K562 (cell line): ENCODE measurements around the gene C1orf167. TPM values are rescaled to one million over a fixed set of nuclear protein-coding genes. Genes with fewer than 3 reads are reported as not detected.

Source experiments
- MECOM ChIP-seq: fragments of 250-450 bp; sonication (Bioruptor Pico); IDR thresholded peaks from 2 replicates; pipeline ENCODE4 v1.8.0; 2022; ENCODE audit warnings: inconsistent platforms
- PHF8 ChIP-seq: fragments of 200-600 bp; sonication (generic); IDR thresholded peaks from 2 replicates; pipeline ENCODE4 v1.6.1; 2012; ENCODE audit warnings: mixed run types, mild to moderate bottlenecking, inconsistent platforms, low read length, moderate library complexity, borderline replicate concordance
- POLR3G ChIP-seq: IDR thresholded peaks from 2 replicates; pipeline ENCODE4 v1.6.1; 2011; ENCODE audit not compliant: insufficient read length, insufficient replicate concordance; ENCODE audit errors: extremely low read depth
- SP1 ChIP-seq: sonication (generic); formaldehyde crosslinking; IDR thresholded peaks from 2 replicates; pipeline ENCODE4 v1.8.1; 2022; ENCODE audit warnings: mild to moderate bottlenecking, missing genetic modification reagents
- SPI1 ChIP-seq: IDR thresholded peaks from 2 replicates; pipeline ENCODE4 v1.6.1; 2011; ENCODE audit warnings: low read depth, low read length, control low read depth, borderline replicate concordance
- TEAD2 ChIP-seq: fragments of 450-650 bp; IDR thresholded peaks from 2 replicates; pipeline ENCODE4 v1.6.1; 2016; ENCODE audit warnings: missing genetic modification characterization, control low read depth, missing compliant biosample characterization
- ZC3H11A ChIP-seq: IDR thresholded peaks from 2 replicates; pipeline ENCODE4 v1.6.1; 2012; ENCODE audit warnings: low read depth, low read length, improper control_type of control experiment
- ZFPM2 ChIP-seq: fragments of 250-450 bp; sonication (Bioruptor Pico); IDR thresholded peaks from 2 replicates; pipeline ENCODE4 v1.5.1; 2022; ENCODE audit warnings: mild to moderate bottlenecking
- ZNF76 ChIP-seq: fragments of 250-450 bp; sonication (Bioruptor Pico); IDR thresholded peaks from 2 replicates; pipeline ENCODE4 v1.4.0; 2020; ENCODE audit warnings: mild to moderate bottlenecking, moderate library complexity, borderline replicate concordance
- ZNF778 ChIP-seq: fragments of 450-650 bp; formaldehyde crosslinking; IDR thresholded peaks from 2 replicates; pipeline ENCODE4 v1.4.0; 2020; ENCODE audit warnings: mild to moderate bottlenecking, moderate library complexity
- polyA plus RNA-seq, 8 experiments: library from polyadenylated mRNA; depleted of rRNA in 4 of 8; stranded (reverse) in 5 of 8; unstranded in 3 of 8; fragments of >200 nt; fragmentation: Nextera tagmentation in 2 of 8; fragmentation: Illumina TruSeq in 1 of 8; extraction: Ambion mirVana in 2 of 8; extraction: Trizol in 1 of 8; gene quantifications; 2 replicates each; pipeline versions ENCODE4 v1.2.1 to v1.2.3, GENCODE V29; 2011 to 2014; ENCODE audit warnings: inconsistent platforms in 1 of 8, missing spikeins in 1 of 8
- total RNA-seq, 7 experiments: library from RNA; depleted of rRNA in 6 of 7; stranded (reverse); fragments of >200 nt in 6 of 7; fragmentation: Illumina TruSeq in 2 of 7; extraction: Trizol in 2 of 7; gene quantifications; 2 replicates each; pipeline versions ENCODE4 v1.2.1 to v1.2.3, GENCODE V29; 2011 to 2021; ENCODE audit warnings: low replicate concordance in 1 of 7
- TF ChIP-seq, protein P1 (sequence below): sonication (generic); formaldehyde crosslinking; IDR thresholded peaks from 2 replicates; pipeline ENCODE4 v1.8.0; 2023; ENCODE audit warnings: mild to moderate bottlenecking, missing genetic modification reagents
- TF ChIP-seq, protein P2 (sequence below): IDR thresholded peaks from 2 replicates; pipeline ENCODE4 v1.6.1; 2012; ENCODE audit warnings: low read depth, low read length, improper control_type of control experiment, borderline replicate concordance
- TF ChIP-seq, protein P3 (sequence below), 2 experiments: IDR thresholded peaks; 2 replicates each; pipeline ENCODE4 v1.6.1; 2011; ENCODE audit warnings: borderline replicate concordance in 1 of 2, control low read depth in 1 of 2, low read depth in 1 of 2, low read length in 1 of 2, mild to moderate bottlenecking in 1 of 2, mixed read lengths in 1 of 2, moderate library complexity in 1 of 2; ENCODE audit not compliant: insufficient read depth in 1 of 2, insufficient read length in 1 of 2, poor library complexity in 1 of 2, severe bottlenecking in 1 of 2; ENCODE audit errors: extremely low read depth in 1 of 2
- TF ChIP-seq, protein P4 (sequence below): sonication (generic); formaldehyde crosslinking; IDR thresholded peaks from 2 replicates; pipeline ENCODE4 v1.8.0; 2022; ENCODE audit warnings: mild to moderate bottlenecking, missing genetic modification reagents, borderline replicate concordance
- TF ChIP-seq, protein P5 (sequence below), 3 experiments: fragments of 200-800 bp in 1 of 3; fragments of 250-450 bp in 1 of 3; fragments of 450-650 bp in 1 of 3; sonication (Bioruptor Pico) in 1 of 3; sonication (Bioruptor generic) in 1 of 3; formaldehyde crosslinking in 1 of 3; IDR thresholded peaks; 2 replicates each; pipeline versions ENCODE4 v1.6.1 to v1.8.0; 2016 to 2022; ENCODE audit warnings: mild to moderate bottlenecking in 2 of 3, missing genetic modification characterization in 2 of 3, missing compliant biosample characterization in 1 of 3, moderate library complexity in 1 of 3

Gene C1orf167
- total and polyA plus RNA-seq, 9 of the 15 experiments (the other 6 are each of a cell fraction or from before 2014, with no cell fraction given): 0.22 to 0.86 (median 0.31) TPM; not detected in 2

DNA sequence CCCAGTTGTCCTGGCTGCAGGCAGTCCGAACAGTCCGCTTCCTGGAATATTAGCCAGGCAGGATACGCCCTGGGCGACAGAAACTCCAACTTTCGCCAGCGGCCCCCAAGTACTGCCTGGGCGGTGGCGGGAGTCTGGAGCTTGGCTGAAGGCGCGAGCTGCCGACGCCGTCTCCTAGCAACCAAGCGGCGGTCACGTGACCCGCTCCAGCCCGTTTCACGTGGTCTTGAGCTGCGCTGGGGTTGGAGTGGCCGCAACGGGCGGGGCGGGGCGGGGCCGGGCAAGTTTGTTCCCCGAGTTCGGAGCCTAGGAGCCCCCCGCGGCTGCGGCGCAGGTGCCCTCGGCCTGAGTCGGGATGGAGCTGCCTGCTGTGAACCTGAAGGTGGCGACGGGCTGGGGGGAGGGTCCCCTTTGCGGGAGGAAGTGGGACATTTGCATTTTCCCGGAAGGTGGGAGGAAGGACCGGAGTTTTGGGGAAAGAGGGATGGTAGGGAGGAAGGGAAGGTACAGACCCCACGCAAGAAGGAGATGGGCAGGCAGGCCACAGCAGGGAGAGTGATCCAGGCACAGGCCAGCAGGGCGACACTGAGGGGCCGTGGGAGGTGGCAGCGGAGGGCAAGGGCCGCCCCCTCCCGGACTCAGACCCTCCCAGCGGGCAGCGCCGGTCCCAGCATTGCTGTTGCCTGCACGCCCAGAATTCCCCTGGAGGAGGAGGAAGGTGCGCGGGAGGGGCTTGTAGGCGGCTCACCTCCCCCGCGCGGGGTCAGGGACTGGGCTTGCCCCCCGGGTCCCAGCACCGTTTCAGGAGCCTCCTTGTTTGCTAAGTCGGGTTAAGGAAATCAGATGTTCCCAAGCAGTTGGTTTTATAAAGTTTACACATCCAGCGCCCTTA, 25.9 kb upstream of the C1orf167 start, which contains the start of gene AGTRAP (continued):
- no peak for TF ChIP-seq TEAD2
- TF ChIP-seq, protein P1, sequence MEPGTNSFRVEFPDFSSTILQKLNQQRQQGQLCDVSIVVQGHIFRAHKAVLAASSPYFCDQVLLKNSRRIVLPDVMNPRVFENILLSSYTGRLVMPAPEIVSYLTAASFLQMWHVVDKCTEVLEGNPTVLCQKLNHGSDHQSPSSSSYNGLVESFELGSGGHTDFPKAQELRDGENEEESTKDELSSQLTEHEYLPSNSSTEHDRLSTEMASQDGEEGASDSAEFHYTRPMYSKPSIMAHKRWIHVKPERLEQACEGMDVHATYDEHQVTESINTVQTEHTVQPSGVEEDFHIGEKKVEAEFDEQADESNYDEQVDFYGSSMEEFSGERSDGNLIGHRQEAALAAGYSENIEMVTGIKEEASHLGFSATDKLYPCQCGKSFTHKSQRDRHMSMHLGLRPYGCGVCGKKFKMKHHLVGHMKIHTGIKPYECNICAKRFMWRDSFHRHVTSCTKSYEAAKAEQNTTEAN: no peak
- TF ChIP-seq, protein P2, sequence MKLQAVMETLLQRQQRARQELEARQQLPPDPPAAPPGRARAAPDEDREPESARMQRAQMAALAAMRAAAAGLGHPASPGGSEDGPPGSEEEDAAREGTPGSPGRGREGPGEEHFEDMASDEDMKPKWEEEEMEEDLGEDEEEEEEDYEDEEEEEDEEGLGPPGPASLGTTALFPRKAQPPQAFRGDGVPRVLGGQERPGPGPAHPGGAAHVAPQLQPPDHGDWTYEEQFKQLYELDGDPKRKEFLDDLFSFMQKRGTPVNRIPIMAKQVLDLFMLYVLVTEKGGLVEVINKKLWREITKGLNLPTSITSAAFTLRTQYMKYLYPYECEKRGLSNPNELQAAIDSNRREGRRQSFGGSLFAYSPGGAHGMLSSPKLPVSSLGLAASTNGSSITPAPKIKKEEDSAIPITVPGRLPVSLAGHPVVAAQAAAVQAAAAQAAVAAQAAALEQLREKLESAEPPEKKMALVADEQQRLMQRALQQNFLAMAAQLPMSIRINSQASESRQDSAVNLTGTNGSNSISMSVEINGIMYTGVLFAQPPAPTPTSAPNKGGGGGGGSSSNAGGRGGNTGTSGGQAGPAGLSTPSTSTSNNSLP: no peak
- TF ChIP-seq ZC3H11A: no peak
- TF ChIP-seq, protein P3, sequence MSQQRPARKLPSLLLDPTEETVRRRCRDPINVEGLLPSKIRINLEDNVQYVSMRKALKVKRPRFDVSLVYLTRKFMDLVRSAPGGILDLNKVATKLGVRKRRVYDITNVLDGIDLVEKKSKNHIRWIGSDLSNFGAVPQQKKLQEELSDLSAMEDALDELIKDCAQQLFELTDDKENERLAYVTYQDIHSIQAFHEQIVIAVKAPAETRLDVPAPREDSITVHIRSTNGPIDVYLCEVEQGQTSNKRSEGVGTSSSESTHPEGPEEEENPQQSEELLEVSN (IDR thresholded peaks at IDR 0.05; ENCODE audit: borderline replicate concordance in 1 of 2, extremely low read depth in 1 of 2, insufficient read depth in 1 of 2, insufficient read length in 1 of 2, low read depth in 1 of 2, low read length in 1 of 2, poor library complexity in 1 of 2, severe bottlenecking in 1 of 2): peak; percentile 76 to 93
- peak; percentile 73 for TF ChIP-seq SP1 (CRISPR knock-in tag)
- TF ChIP-seq, protein P4, sequence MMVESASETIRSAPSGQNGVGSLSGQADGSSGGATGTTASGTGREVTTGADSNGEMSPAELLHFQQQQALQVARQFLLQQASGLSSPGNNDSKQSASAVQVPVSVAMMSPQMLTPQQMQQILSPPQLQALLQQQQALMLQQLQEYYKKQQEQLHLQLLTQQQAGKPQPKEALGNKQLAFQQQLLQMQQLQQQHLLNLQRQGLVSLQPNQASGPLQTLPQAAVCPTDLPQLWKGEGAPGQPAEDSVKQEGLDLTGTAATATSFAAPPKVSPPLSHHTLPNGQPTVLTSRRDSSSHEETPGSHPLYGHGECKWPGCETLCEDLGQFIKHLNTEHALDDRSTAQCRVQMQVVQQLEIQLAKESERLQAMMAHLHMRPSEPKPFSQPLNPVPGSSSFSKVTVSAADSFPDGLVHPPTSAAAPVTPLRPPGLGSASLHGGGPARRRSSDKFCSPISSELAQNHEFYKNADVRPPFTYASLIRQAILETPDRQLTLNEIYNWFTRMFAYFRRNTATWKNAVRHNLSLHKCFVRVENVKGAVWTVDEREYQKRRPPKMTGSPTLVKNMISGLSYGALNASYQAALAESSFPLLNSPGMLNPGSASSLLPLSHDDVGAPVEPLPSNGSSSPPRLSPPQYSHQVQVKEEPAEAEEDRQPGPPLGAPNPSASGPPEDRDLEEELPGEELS (CRISPR knock-in tag): no peak
- TF ChIP-seq MECOM (CRISPR knock-in tag): no peak
- no peak for TF ChIP-seq ZNF778 (CRISPR knock-in tag)
- TF ChIP-seq, protein P5, sequence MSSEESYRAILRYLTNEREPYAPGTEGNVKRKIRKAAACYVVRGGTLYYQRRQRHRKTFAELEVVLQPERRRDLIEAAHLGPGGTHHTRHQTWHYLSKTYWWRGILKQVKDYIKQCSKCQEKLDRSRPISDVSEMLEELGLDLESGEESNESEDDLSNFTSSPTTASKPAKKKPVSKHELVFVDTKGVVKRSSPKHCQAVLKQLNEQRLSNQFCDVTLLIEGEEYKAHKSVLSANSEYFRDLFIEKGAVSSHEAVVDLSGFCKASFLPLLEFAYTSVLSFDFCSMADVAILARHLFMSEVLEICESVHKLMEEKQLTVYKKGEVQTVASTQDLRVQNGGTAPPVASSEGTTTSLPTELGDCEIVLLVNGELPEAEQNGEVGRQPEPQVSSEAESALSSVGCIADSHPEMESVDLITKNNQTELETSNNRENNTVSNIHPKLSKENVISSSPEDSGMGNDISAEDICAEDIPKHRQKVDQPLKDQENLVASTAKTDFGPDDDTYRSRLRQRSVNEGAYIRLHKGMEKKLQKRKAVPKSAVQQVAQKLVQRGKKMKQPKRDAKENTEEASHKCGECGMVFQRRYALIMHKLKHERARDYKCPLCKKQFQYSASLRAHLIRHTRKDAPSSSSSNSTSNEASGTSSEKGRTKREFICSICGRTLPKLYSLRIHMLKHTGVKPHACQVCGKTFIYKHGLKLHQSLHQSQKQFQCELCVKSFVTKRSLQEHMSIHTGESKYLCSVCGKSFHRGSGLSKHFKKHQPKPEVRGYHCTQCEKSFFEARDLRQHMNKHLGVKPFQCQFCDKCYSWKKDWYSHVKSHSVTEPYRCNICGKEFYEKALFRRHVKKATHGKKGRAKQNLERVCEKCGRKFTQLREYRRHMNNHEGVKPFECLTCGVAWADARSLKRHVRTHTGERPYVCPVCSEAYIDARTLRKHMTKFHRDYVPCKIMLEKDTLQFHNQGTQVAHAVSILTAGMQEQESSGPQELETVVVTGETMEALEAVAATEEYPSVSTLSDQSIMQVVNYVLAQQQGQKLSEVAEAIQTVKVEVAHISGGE (CRISPR knock-in tag; IDR thresholded peaks at IDR 0.05): peak in 1 of 3 experiments; percentile 46; a peak in 1 of 6 replicates
- TF ChIP-seq ZFPM2 (CRISPR knock-in tag): no peak
- TF ChIP-seq PHF8: peak; percentile 77; the same call in 1 of the 2 replicates
- TF ChIP-seq ZNF76: no peak
- TF ChIP-seq POLR3G: no peak
- TF ChIP-seq SPI1: peak; percentile 60; the same call in 1 of the 2 replicates
